SK-N-SH treated with all-trans-retinoic acid at 6 μM for 48 hours (cell line): Measurements from ENCODE around the gene AMIGO1.

ENCODE experiments used
- ARNTL ChIP-seq: fragments of 450-650 bp; formaldehyde crosslinking; IDR thresholded peaks from 2 replicates; pipeline ENCODE4 v1.5.0; 2020; ENCODE audit warnings: low read depth, mild to moderate bottlenecking, moderate library complexity, borderline replicate concordance
- BACH2 ChIP-seq: fragments of 250-450 bp; sonication (Bioruptor Pico); IDR thresholded peaks from 2 replicates; pipeline ENCODE4 v1.9.0; 2021; ENCODE audit warnings: mild to moderate bottlenecking, borderline replicate concordance
- ESRRG ChIP-seq: fragments of 250-450 bp; sonication (Bioruptor Pico); IDR thresholded peaks from 2 replicates; pipeline ENCODE4 v1.6.1; 2021; ENCODE audit warnings: mild to moderate bottlenecking
- OSR1 ChIP-seq: fragments of 250-450 bp; sonication (Bioruptor Pico); IDR thresholded peaks from 2 replicates; pipeline ENCODE4 v1.8.0; 2022; ENCODE audit warnings: moderate library complexity, mild to moderate bottlenecking, inconsistent platforms
- PPARA ChIP-seq: fragments of 250-450 bp; sonication (Bioruptor Pico); IDR thresholded peaks from 2 replicates; pipeline ENCODE4 v1.5.0; 2020; ENCODE audit warnings: mild to moderate bottlenecking, borderline replicate concordance
- SNAI2 ChIP-seq: fragments of 250-450 bp; sonication (Bioruptor Pico); IDR thresholded peaks from 2 replicates; pipeline ENCODE4 v1.5.0; 2020; ENCODE audit warnings: mild to moderate bottlenecking, moderate library complexity
- TCF4 ChIP-seq: fragments of 250-450 bp; sonication (Bioruptor Pico); IDR thresholded peaks from 2 replicates; pipeline ENCODE4 v1.8.0; 2021; ENCODE audit warnings: mild to moderate bottlenecking, moderate library complexity, borderline replicate concordance
- ZC3H10 ChIP-seq: fragments of 250-450 bp; sonication (Bioruptor Pico); IDR thresholded peaks from 2 replicates; pipeline ENCODE4 v1.5.1; 2021; ENCODE audit warnings: mild to moderate bottlenecking, moderate library complexity
- ZFP30 ChIP-seq: fragments of 450-650 bp; formaldehyde crosslinking; IDR thresholded peaks from 2 replicates; pipeline ENCODE4 v1.5.0; 2022; ENCODE audit warnings: mild to moderate bottlenecking, moderate library complexity
- ZNF565 ChIP-seq: fragments of 450-650 bp; formaldehyde crosslinking; conservative IDR thresholded peaks from 2 replicates; pipeline ENCODE4 v1.5.0; 2020; ENCODE audit warnings: low read depth, mild to moderate bottlenecking, moderate library complexity
- ZNF70 ChIP-seq: fragments of 450-650 bp; formaldehyde crosslinking; IDR thresholded peaks from 2 replicates; pipeline ENCODE4 v1.5.0; 2020; ENCODE audit warnings: mild to moderate bottlenecking, moderate library complexity
- TF ChIP-seq, protein P1 (sequence below): fragments of 250-450 bp; sonication (Bioruptor Pico); IDR thresholded peaks from 2 replicates; pipeline ENCODE4 v1.8.0; 2020; ENCODE audit warnings: mild to moderate bottlenecking, moderate library complexity, borderline replicate concordance

GRCh38 chr1:109535481-109535880 is 26.0 kb upstream of the AMIGO1 start:
- TF ChIP-seq PPARA (no peak), ZNF70 (no peak), ZFP30 (no peak), OSR1 (CRISPR knock-in tag) (no peak), ZC3H10 (CRISPR knock-in tag) (no peak), ZNF565 (CRISPR knock-in tag) (no peak), TCF4 (CRISPR knock-in tag) (no peak), SNAI2 (CRISPR knock-in tag) (no peak), BACH2 (CRISPR knock-in tag) (no peak), ARNTL (no peak), ESRRG (CRISPR knock-in tag) (no peak)
- TF ChIP-seq, protein P1, sequence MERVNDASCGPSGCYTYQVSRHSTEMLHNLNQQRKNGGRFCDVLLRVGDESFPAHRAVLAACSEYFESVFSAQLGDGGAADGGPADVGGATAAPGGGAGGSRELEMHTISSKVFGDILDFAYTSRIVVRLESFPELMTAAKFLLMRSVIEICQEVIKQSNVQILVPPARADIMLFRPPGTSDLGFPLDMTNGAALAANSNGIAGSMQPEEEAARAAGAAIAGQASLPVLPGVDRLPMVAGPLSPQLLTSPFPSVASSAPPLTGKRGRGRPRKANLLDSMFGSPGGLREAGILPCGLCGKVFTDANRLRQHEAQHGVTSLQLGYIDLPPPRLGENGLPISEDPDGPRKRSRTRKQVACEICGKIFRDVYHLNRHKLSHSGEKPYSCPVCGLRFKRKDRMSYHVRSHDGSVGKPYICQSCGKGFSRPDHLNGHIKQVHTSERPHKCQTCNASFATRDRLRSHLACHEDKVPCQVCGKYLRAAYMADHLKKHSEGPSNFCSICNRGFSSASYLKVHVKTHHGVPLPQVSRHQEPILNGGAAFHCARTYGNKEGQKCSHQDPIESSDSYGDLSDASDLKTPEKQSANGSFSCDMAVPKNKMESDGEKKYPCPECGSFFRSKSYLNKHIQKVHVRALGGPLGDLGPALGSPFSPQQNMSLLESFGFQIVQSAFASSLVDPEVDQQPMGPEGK (CRISPR knock-in tag), result no peak
